Esophagus squamous epithelium (tissue), 4 donors: ENCODE measurements around the gene RBM10.

ENCODE experiments used
- CTCF ChIP-seq, 6 experiments: fragments of 450-650 bp in 4 of 6; fragments of 200-600 bp in 2 of 6; sonication (generic) in 2 of 6; IDR thresholded peaks; one replicate each; pipeline ENCODE4 v1.5.1; 2016 to 2019; ENCODE audit warnings: antibody characterized with exemption in 6 of 6, mild to moderate bottlenecking in 4 of 6, moderate library complexity in 4 of 6
- POLR2A ChIP-seq, 4 donors: fragments of 450-650 bp; IDR thresholded peaks; one replicate each; pipeline ENCODE4 v1.6.1; 2017; ENCODE audit warnings: antibody characterized with exemption in 4 of 4, mild to moderate bottlenecking in 4 of 4, moderate library complexity in 3 of 4

- TF ChIP-seq POLR2A (IDR thresholded peaks at IDR 0.05), result no peak
- no peak for TF ChIP-seq CTCF (IDR thresholded peaks at IDR 0.05)
Measured at GRCh38 chrX:47201345-47201944, 56.4 kb downstream of the RBM10 start.
